Activated CD4-positive, alpha-beta memory T cell treated with anti-CD3 and anti-CD28 coated beads for 36 hours (primary cell): ENCODE data around the gene MEN1. TPM values are rescaled to one million over a fixed set of nuclear protein-coding genes. Genes with fewer than 3 reads are reported as not detected.

Experiments
- CTCF ChIA-PET: fragments of 350-600 bp; sonication (Branson Sonifier 250); formaldehyde crosslinking; loops from one replicate; lab custom pipeline; 2021; ENCODE audit warnings: antibody characterized with exemption, inconsistent platforms; lab: Charles Lee
- POLR2A ChIA-PET: fragments of 350-600 bp; sonication (Branson Sonifier 250); formaldehyde crosslinking; loops from one replicate; lab custom pipeline; 2021; ENCODE audit warnings: antibody characterized with exemption; lab: Charles Lee
- DNase-seq: peaks from one replicate; pipeline ENCODE4 v3.0.0-alpha.2; 2020
- H3K27ac Mint-ChIP-seq: one replicate; pipeline ENCODE4 v1.8.0; 2021; ENCODE audit warnings: mixed read lengths
- H3K27me3 Mint-ChIP-seq: one replicate; pipeline ENCODE4 v1.8.0; 2021; ENCODE audit warnings: mixed read lengths
- H3K36me3 Mint-ChIP-seq: one replicate; pipeline ENCODE4 v1.8.0; 2021; ENCODE audit warnings: mixed read lengths
- H3K4me1 Mint-ChIP-seq: one replicate; pipeline ENCODE4 v1.8.0; 2021; ENCODE audit warnings: low read depth, mixed read lengths
- H3K4me3 Mint-ChIP-seq: one replicate; pipeline ENCODE4 v1.8.0; 2021; ENCODE audit warnings: mild to moderate bottlenecking, mixed read lengths
- H3K9me3 Mint-ChIP-seq: one replicate; pipeline ENCODE4 v1.8.0; 2021; ENCODE audit warnings: mixed read lengths
- intact Hi-C: fragments of 100-400 bp; cut with micrococcal nuclease; formaldehyde crosslinking; loops from one replicate; pipeline ENCODE4 v1.15.1; 2023
- total RNA-seq, 2 experiments: library from RNA; stranded (reverse); gene quantifications; one replicate each; pipeline ENCODE4 v1.2.3, GENCODE V29; 2021

Gene MEN1
- total RNA-seq, 2 experiments from 2014 or later, result 31.3 to 32.2 TPM

DNA sequence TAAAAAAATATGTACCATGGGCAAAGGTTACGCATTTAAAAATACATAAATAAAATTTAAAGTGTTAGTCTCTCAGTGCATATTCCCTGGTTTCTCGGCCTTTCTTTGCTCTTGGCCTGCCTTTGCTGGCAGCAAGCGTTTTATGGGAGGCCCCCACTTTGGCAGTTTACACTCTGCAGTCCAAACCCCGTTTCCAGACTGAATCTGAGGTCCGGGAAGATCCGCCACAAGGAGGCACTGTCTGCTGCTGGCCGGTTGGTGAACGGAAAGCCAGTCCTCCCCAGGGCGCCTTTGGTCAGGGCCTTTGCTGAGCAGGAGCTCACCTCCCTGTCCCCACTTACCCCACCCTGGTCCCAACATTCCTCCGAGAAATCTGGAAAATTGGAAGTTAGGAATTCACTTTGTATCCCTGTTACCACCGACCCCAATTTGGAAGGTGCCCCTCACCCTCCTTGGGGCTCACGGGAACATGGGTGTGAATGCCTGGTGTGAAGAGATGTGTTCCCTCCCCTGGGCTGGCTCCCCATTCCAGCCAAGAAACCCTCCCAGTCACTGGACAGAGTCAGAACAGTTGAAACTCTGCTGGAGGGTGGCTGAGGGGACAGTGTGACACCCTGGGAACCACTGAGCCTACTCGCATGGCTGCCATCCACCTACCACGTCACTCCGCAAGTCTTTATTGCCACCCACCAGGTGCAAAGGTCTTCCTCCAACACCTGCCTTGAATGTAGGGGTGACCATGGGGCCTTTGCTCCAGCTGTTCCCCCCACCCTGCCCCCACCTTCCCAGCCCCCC, 22.6 kb downstream of the MEN1 start:
- Mint-ChIP-seq H3K27ac (no peak overlapping the region), H3K4me3 (no peak overlapping the region), H3K27me3 (no peaks in the 10 kb centered on the region), H3K9me3 (no peaks in the 10 kb centered on the region), H3K4me1 (peaks cover 5% of the 10 kb centered on the region), H3K36me3 (peaks cover 6% of the 10 kb centered on the region)
- intact Hi-C loops, result no loop called here
- peak; percentile 72 for DNase-seq
- ChIA-PET POLR2A (no interaction called here), CTCF (interaction anchor here (0.7 to 1.8 kb wide), 8 partner anchors 10 to 105 kb away, joined by 3 to 6 read pairs (median 3); partner anchors contain the start of gene CDC42BPG)

DNA sequence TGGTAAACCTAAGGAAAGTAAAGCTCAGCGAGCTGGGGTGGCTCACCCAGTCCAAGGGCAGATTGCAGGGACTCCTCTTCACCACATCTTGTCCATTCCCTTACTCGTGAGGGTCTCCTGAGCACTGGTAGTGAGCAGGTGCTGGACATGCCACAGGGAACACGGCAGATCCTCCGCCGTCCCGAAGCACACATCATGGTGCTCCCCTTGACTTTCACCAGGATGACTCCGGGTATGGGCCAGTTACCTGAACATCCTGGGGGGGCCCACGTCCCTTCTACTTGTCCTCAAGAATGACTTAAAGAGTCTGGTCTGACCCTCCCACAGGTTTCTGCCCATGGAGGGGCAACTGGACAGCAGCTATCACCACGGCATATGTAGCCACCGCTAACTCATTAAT, 24.0 kb downstream of the MEN1 start:
- H3K27ac Mint-ChIP-seq, result no peak overlapping the region
- intact Hi-C loops, result no loop called here
- H3K36me3 Mint-ChIP-seq, result peaks cover 6% of the 10 kb centered on the region
- DNase-seq, result no peak
- ChIA-PET POLR2A (no interaction called here), CTCF (interaction anchor here (0.7 to 1.7 kb wide), 4 partner anchors 17 to 98 kb away, joined by 3 to 4 read pairs (median 4); no protein-coding TSS in a partner anchor)
- peaks cover 5% of the 10 kb centered on the region for H3K4me1 Mint-ChIP-seq
- no peak overlapping the region for H3K4me3 Mint-ChIP-seq
- H3K27me3 Mint-ChIP-seq, result no peaks in the 10 kb centered on the region
- H3K9me3 Mint-ChIP-seq, result no peaks in the 10 kb centered on the region

DNA sequence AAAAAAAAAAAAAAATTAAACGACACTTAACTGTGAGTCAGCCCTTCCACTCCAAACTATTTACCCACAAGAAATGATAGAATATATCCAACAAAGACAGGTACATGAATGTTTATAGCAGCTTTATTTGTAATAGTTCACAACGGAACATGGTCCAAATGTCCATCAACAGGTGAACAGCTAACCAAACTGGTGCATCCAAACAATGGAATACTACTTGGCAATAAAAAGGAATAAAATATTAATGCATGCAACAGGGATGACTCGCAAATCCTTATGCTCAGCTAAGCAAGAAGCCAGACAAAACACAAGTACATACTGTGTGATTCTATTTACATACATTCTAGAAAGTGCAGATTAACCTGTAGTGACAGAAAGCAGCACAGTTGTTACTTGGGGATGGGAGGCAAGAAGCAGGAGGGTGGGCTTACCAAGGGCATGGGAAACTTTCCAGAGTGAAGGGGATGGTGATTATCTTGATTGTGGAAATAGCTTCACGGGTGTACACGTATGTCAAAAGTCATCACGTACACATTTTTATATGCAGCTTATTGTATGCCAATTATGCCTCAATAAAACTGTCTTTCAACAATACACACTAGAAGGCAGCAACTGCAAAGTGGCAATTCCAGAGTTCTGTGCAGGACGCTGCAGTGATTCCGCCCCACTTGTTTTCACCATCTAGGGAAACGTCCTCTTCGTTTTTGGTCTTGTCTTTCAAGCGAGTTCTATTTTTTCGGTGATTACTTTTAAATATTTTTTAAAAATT, 25.4 kb downstream of the MEN1 start:
- Mint-ChIP-seq H3K36me3 (peaks cover 8% of the 10 kb centered on the region), H3K9me3 (no peaks in the 10 kb centered on the region), H3K4me1 (peaks cover 17% of the 10 kb centered on the region), H3K27me3 (no peaks in the 10 kb centered on the region), H3K4me3 (no peak overlapping the region), H3K27ac (peak overlapping the region; percentile 35)
- no peak for DNase-seq
- CTCF ChIA-PET, result interaction anchor here (1.1 to 1.5 kb wide), 3 partner anchors 12 to 41 kb away, joined by 3 to 4 read pairs (median 3); partner anchors contain the start of gene RASGRP2
- intact Hi-C loops, result no loop called here
- POLR2A ChIA-PET, result interaction anchor here (0.9 kb wide), 1 partner anchor 333 kb away, joined by 5 read pairs; the partner anchor contains the start of gene ZNHIT2

DNA sequence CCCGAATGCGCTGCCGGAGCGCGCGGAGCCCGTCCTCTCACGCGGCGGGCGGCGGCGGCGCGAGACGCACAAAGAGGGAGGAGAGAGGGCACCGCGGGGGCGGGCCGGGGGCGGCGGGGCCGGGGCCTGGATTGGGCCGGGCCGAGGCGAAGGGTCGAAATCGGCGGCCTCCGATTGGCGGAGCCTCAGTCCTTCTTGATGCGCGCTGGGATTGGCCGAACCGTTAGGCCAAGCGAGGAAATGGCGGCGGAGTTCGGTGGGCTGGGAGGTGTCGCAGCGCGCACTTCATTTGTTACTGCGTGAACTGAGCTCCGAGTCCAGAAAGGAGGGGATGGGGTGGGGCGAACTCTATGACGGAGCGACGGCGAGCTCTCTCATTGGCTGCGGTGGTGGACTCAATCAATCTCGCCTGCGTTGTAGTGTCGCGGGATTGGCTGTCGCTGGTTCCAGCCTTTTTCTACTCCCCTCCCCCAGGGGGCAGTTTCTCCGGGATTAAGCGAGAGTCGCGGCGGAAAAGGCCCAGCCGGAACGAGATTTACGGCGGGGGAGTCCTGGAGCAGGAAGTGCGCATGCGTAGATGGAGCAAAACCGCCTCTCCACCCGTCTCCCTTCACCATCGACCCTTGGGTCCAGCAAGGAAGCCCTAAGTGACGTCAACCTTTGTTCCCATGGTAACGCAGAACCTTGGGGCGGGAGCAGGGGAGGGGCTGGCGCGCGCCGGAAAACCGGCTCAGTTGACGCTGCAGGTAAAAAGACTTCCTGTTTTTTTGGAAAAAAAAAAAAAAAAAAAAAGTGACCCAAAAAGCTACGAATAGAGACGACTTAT, 31.7 kb downstream of the MEN1 start, which contains the start of gene SF1:
SF1 (minus strand) TSS at position 70 of the 826 bp plus-strand sequence. CDS start 150 bp downstream, outside the sequence.
- Mint-ChIP-seq H3K36me3 (peaks cover 38% of the 10 kb centered on the region), H3K4me1 (peaks cover 58% of the 10 kb centered on the region), H3K27me3 (no peaks in the 10 kb centered on the region), H3K9me3 (no peaks in the 10 kb centered on the region), H3K4me3 (peak within 1 kb of the TSS; percentile 91), H3K27ac (peak within 1 kb of the TSS; percentile 99)
- intact Hi-C loops, result loop anchor here (1.0 to 10.0 kb wide), 5 partner anchors 24 to 464 kb away; partner anchors contain the start of genes MAP4K2, MEN1, PRDX5 and SAC3D1
- ChIA-PET CTCF (interaction anchor here (0.8 to 1.5 kb wide), 6 partner anchors 11 to 109 kb away, joined by 3 to 8 read pairs (median 3); partner anchors contain the start of gene MAP4K2), POLR2A (interaction anchor here (0.6 to 1.9 kb wide), 20 partner anchors 10 to 1946 kb away, joined by 3 to 8 read pairs (median 3); partner anchors contain the start of genes MAP4K2, MEN1, RASGRP2 and SAC3D1)
- peak; percentile 100 for DNase-seq

DNA sequence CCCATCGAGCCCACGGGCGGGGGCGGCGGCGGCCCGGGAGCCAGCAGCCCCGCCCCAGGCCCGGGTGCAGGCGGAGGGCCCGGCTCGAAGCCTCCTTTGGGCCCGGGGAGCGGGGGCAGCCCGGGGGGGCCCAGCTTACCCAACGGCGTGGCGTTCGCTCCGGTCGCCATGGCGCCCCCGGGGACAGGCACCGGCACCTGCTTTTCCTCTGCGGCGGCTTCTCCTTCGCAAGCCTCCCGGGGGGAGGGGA, 32.2 kb downstream of the MEN1 start:
- DNase-seq, result no peak
- CTCF ChIA-PET, result interaction anchor here (0.8 to 1.1 kb wide), 3 partner anchors 16 to 110 kb away, joined by 3 to 5 read pairs (median 3); partner anchors contain the start of gene MAP4K2
- POLR2A ChIA-PET, result interaction anchor here (0.9 to 1.9 kb wide), 8 partner anchors 10 to 339 kb away, joined by 3 to 8 read pairs (median 4); partner anchors contain the start of genes MEN1, SAC3D1 and ZNHIT2
- Mint-ChIP-seq H3K4me3 (peak overlapping the region; percentile 91), H3K36me3 (peaks cover 43% of the 10 kb centered on the region), H3K4me1 (peaks cover 63% of the 10 kb centered on the region), H3K27me3 (no peaks in the 10 kb centered on the region), H3K27ac (peak overlapping the region; percentile 99), H3K9me3 (no peaks in the 10 kb centered on the region)
- intact Hi-C loops, result loop anchor here (1.0 to 10.0 kb wide), 5 partner anchors 25 to 463 kb away; partner anchors contain the start of genes MAP4K2, MEN1, PRDX5 and SAC3D1

DNA sequence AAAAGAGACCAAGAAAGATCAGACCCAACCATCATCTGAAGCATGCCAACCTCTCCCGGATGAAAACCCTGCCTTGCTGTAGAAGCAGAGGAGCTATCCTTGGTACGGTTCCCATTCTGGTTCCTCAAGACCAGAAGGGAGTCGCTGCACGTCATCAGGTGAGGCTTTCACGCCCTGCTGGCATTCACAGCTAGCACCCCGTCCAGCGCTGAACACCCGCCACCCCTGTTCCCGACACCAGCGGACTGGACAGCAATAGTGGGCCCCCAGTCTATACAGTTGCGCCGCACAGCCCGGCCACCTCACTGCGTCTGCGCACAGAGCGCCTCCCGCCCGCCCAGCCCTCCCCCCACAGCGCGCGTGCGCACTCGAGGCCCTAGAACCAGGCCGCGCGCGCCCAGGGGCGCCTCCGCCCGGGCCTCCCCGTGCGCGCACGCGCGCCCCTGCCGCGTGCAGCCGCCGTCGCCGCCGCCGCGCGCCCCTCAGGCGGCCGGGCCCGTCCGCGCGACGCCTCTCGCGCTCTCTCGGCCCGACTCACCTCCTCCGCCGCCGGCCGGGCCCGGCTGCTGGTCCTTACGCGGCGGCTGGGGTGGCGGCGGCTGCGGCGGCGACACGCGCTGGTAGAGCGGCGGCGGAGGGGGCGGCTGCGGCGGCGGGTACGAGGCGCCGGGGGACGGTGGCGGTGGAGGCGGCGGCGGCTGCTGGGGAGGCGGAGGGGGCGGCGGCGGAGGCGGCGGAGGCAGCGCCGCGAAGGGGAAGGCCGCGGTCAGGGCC, 32.7 kb downstream of the MEN1 start:
- intact Hi-C loops, result loop anchor here (1.0 to 10.0 kb wide), 5 partner anchors 25 to 463 kb away; partner anchors contain the start of genes MAP4K2, MEN1, PRDX5 and SAC3D1

DNA sequence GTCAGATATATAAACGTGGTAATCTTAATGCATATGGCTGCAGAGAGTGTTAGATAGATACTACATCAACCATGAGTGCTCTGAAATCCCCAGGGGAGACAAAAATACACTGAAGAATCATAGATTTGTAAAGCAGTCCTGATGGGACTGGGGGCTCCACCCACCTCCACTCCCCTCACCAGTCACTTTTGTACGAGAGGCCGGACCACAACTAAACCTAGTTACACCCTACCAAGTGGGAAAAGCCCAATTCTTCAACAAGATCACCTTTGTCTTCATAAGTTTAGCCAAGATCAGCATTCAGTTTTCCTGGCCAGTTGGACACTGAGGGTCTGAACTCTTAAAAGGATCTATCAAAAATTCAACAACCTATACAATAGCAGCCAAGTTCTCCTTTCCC, 33.5 kb downstream of the MEN1 start:
- no peaks in the 10 kb centered on the region for H3K9me3 Mint-ChIP-seq
- H3K4me1 Mint-ChIP-seq, result peaks cover 76% of the 10 kb centered on the region
- no peaks in the 10 kb centered on the region for H3K27me3 Mint-ChIP-seq
- intact Hi-C loops, result loop anchor here (10.0 kb wide), 1 partner anchor 462 kb away; the partner anchor contains the start of genes PRDX5 and TRMT112
- POLR2A ChIA-PET, result interaction anchor here (0.9 to 1.1 kb wide), 3 partner anchors 16 to 484 kb away, joined by 3 to 4 read pairs (median 4); no protein-coding TSS in a partner anchor
- CTCF ChIA-PET, result interaction anchor here (0.8 to 2.4 kb wide), 6 partner anchors 9 to 88 kb away, joined by 3 to 13 read pairs (median 3); no protein-coding TSS in a partner anchor
- peak overlapping the region; percentile 90 for H3K4me3 Mint-ChIP-seq
- no peak for DNase-seq
- H3K36me3 Mint-ChIP-seq, result peaks cover 56% of the 10 kb centered on the region
- peak overlapping the region; percentile 89 for H3K27ac Mint-ChIP-seq

More for the DNA sequence above, 32.7 kb downstream of the MEN1 start:
- peaks cover 48% of the 10 kb centered on the region for H3K36me3 Mint-ChIP-seq
- H3K27me3 Mint-ChIP-seq, result no peaks in the 10 kb centered on the region
- CTCF ChIA-PET, result interaction anchor here (0.8 to 2.4 kb wide), 4 partner anchors 10 to 89 kb away, joined by 3 to 13 read pairs (median 5); no protein-coding TSS in a partner anchor
- peaks cover 68% of the 10 kb centered on the region for H3K4me1 Mint-ChIP-seq
- H3K27ac Mint-ChIP-seq, result peak overlapping the region; percentile 89
- peak; percentile 85 for DNase-seq
- peak overlapping the region; percentile 90 for H3K4me3 Mint-ChIP-seq
- no peaks in the 10 kb centered on the region for H3K9me3 Mint-ChIP-seq
- POLR2A ChIA-PET, result interaction anchor here (0.6 to 1.9 kb wide), 8 partner anchors 9 to 485 kb away, joined by 3 to 8 read pairs (median 4); partner anchors contain the start of gene MEN1

DNA sequence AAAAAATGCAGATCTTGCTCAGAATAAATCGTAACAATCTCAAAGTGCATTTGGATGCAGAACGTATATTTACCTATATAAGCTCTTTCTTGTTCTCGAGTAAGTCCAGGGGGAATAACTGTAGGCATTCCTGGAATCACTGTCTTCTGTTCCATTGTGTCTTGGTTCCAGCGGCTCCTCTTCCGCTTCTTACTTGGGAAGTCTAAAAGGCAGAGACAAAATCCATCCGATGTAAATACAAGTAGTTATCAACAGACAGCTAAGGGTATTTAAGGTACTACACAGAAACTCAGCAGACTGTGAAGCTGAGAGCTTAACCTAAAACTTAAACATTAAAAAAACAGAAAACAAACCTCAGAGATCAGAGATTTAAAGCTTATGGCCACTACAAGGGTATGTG, 33.9 kb downstream of the MEN1 start:
- POLR2A ChIA-PET, result interaction anchor here (1.2 kb wide), 1 partner anchor 12 kb away, joined by 5 read pairs; no protein-coding TSS in a partner anchor
- Mint-ChIP-seq H3K27me3 (no peaks in the 10 kb centered on the region), H3K4me1 (peaks cover 80% of the 10 kb centered on the region), H3K27ac (peak overlapping the region; percentile 89), H3K4me3 (peak overlapping the region; percentile 90), H3K9me3 (no peaks in the 10 kb centered on the region), H3K36me3 (peaks cover 60% of the 10 kb centered on the region)
- DNase-seq, result no peak
- intact Hi-C loops, result loop anchor here (10.0 kb wide), 1 partner anchor 462 kb away; the partner anchor contains the start of genes PRDX5 and TRMT112
- CTCF ChIA-PET, result interaction anchor here (1.0 to 2.4 kb wide), 6 partner anchors 9 to 34 kb away, joined by 3 to 13 read pairs (median 6); no protein-coding TSS in a partner anchor

DNA sequence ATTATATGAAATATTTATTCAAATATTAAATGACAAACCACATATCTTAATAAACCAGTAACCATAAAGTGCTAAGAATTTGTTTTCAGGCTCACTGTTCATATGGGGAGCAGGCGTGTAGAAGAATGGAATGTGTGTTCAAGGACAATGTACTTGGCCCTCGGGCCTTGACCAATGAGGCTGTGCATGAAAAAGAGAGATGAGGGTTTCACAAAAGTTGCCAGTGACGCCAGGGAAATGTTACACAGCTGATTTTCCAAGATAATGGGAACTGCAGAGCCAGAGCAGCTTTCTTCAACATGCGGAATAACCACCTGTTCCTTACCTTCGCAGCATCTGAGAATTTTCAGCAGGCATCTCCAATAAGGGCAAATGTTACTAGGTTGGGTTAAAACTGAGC, 36.2 kb downstream of the MEN1 start:
- Mint-ChIP-seq H3K4me3 (no peak overlapping the region), H3K4me1 (peaks cover 75% of the 10 kb centered on the region), H3K9me3 (no peaks in the 10 kb centered on the region), H3K27me3 (no peaks in the 10 kb centered on the region), H3K36me3 (peaks cover 78% of the 10 kb centered on the region), H3K27ac (peak overlapping the region; percentile 70)
- ChIA-PET POLR2A (interaction anchor here (1.2 to 1.5 kb wide), 2 partner anchors 11 to 13 kb away, joined by 3 read pairs; no protein-coding TSS in a partner anchor), CTCF (interaction anchor here (1.6 kb wide), 1 partner anchor 114 kb away, joined by 3 read pairs; no protein-coding TSS in a partner anchor)
- intact Hi-C loops, result loop anchor here (10.0 kb wide), 1 partner anchor 459 kb away; the partner anchor contains the start of genes PRDX5 and TRMT112
- DNase-seq, result no peak
